Activated effector memory CD4-positive, alpha-beta T cell treated with Interleukin-2 at 50 U/mL for 16 hours (primary cell): ENCODE results near the gene DPP9.
"Not testable (repeated sequence)": the region's sequence is repeated elsewhere in the genome, so short reads cannot be mapped to it uniquely, and the experiment has no call there.

Source experiments
- DNase-seq: peaks from one replicate; pipeline ENCODE4 v3.0.0-alpha.2; 2020

DPP9 gene

GRCh38 chr19:4738734-4739133 is 15.1 kb upstream of the DPP9 start:
- no peak for DNase-seq

DNA sequence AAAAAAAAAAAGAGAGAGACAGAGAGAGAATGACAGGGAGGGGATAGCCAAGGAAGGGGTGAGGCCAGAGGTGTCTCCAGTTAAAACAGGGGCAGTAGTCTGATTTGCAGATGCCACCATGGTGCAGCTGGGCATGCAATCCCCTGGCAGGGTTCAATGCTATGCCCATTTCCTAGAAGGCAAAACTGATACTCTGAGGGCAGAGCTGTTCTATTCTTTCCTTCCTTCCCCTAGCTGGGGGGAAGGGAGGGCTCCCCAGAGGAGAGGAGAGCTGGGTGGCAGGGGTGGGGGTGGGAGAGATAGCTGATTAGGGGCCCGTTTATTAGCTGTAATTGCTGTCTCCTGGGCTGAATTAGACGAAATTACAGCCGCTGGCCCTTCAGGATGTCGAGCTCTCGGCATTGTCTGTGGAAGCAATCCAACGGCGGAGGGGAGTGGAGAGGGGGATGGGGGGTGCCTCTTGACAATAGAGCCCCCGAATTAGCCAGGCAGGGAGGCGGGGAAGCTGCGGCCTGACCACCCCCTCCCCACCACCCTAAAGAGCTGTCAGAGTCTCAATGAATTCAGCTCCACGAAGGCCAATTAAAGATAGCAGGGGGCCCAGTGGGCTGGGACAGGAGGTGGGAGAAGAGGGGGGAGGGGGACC is 14.4 kb upstream of the DPP9 start:
- DNase-seq = no peak

GRCh38 chr19:4733755-4734345 is 10.2 kb upstream of the DPP9 start:
- DNase-seq = no peak

GRCh38 chr19:4732680-4733114 is 9.1 kb upstream of the DPP9 start:
- DNase-seq = peak; percentile 31

DNA sequence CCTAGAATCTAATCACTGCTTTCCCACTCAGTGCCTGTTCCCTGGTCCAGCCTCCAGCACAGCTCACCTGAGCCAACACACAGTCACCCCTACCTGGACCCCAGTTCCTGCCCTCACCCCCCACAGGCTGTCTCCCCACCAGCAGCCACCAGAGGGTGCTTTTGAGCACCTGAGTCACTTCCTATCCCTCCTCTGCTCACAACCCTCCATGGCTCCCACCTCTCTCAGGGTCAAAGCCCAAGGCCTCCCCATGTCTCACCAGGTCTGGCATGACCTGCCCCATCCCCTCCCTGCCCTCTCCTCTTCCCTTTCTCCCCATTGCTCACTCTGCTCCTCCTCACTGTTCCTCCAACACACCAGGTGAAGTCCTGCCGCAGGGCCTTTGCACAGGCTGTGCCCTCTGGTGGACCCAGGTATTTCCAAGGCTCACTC is 7.1 kb upstream of the DPP9 start:
- peak; percentile 50 for DNase-seq

DNA sequence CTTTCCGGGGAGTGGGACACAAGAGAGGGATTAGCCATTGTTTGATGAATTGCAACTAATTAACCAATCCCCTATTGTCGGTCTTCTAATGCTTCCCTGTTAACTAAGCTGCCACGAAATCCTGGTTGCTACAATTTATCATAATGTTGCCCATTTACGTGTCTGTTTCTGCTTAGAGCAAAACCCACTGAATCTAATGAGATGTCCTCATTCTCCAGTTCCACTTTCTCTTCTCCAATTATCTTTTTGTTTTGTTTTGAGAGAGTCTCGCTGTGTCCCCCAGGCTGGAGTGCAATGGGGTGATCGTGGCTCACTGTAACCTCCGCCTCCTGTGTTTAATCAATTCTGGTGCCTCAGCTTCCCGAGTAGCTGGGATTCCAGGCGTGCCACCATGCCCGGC is 5.2 kb upstream of the DPP9 start:
- DNase-seq = no peak

- DNase-seq = no peak
Observed at GRCh38 chr19:4722671-4723594, 709 bp downstream of the DPP9 start.

GRCh38 chr19:4721196-4721595 is 2.4 kb downstream of the DPP9 start:
- no peak for DNase-seq

- DNase-seq = no peak
Observed at GRCh38 chr19:4720037-4720700, 3.5 kb downstream of the DPP9 start.

GRCh38 chr19:4719499-4719866 is 4.2 kb downstream of the DPP9 start:
- DNase-seq = no peak

GRCh38 chr19:4717966-4718701 is 5.5 kb downstream of the DPP9 start:
- no peak for DNase-seq

GRCh38 chr19:4717191-4717965 is 6.3 kb downstream of the DPP9 start:
- DNase-seq = no peak

- DNase-seq = no peak
Observed at GRCh38 chr19:4715529-4716221, 8.0 kb downstream of the DPP9 start.

DNA sequence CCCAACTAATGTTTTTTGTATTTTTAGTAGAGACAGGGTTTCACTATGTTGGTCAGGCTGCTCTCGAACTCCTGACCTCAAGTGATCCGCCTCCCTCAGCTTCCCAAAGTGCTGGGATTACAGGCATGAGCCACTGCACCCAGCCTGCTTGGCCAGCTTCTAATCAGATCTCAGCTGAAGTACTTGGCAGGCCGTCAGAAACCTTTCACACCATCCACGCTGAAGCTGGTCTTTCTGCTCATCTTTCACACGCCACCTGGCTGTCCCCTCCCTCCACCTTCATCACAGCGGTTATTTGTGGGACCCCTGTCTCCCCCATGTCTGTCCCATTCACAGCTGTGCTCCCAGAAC is 8.5 kb downstream of the DPP9 start:
- not testable (repeated sequence) for DNase-seq

DNA sequence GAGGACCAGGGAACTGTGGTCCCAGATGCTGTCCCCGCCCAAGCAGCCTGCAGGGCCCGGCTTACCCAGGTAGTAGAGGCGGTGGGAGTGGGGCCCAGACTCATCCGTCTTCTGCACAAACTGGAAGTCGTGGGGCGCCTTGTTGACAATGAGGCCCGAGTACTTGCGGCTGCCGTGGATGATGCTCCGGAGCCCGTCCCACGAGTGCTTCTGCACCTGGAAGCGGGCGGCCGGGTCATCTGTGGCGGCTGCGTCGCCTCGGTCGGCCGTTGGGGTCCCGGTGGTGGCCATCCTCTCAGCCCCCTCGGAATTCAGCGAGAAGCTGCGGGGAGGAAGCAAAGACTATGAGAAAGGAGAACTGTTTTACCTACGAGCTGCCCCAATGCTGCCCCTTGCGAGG is 9.6 kb downstream of the DPP9 start:
- DNase-seq = no peak

GRCh38 chr19:4713384-4713951 is 10.2 kb downstream of the DPP9 start:
- no peak for DNase-seq

GRCh38 chr19:4712771-4713170 is 10.9 kb downstream of the DPP9 start:
- no peak for DNase-seq

DNA sequence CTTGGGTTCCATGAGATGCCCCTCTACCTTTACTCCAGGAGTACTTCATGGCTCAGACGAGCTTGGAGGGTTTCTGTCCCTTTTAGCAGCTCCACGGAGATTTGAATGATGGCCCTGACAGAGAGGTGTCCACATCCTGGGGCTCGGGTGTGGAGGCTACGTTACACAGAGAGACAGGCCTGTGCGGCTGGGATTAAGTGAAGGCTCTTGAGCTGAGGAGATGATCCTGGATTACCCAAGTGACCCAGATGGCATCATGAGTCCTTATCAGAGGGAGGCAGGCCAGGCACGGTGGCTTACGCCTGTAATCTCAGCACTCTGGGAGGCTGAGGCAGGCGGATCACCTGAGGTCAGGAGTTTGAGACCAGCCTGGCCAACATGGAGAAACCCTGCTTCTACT is 12.4 kb downstream of the DPP9 start:
- DNase-seq = no peak

GRCh38 chr19:4710281-4710600 is 13.4 kb downstream of the DPP9 start:
- no peak for DNase-seq

GRCh38 chr19:4709440-4710280 is 14.0 kb downstream of the DPP9 start:
- DNase-seq = no peak
